Mesothelial cell of epicardium (in vitro differentiated cells): ENCODE measurements around the gene PITRM1. TPM values are rescaled to one million over a fixed set of nuclear protein-coding genes. Genes with fewer than 3 reads are reported as not detected.

Source experiments
- DNase-seq, 2 experiments: peaks; one replicate each; pipeline ENCODE4 v3.0.0; 2021; ENCODE audit warnings: low spot score in 2 of 2; ENCODE audit not compliant: unreplicated experiment in 2 of 2
- H3K27ac Mint-ChIP-seq: 2 replicates; pipeline ENCODE4 v1.8.0; 2021; ENCODE audit warnings: mixed read lengths
- H3K27me3 Mint-ChIP-seq: 2 replicates; pipeline ENCODE4 v1.8.0; 2021; ENCODE audit warnings: low read depth, mixed read lengths
- H3K36me3 Mint-ChIP-seq: 2 replicates; pipeline ENCODE4 v1.8.0; 2021; ENCODE audit warnings: mixed read lengths
- H3K4me1 Mint-ChIP-seq: 2 replicates; pipeline ENCODE4 v1.8.0; 2021; ENCODE audit warnings: mixed read lengths
- H3K4me3 Mint-ChIP-seq: 2 replicates; pipeline ENCODE4 v1.8.0; 2021; ENCODE audit warnings: mild to moderate bottlenecking, moderate library complexity, mixed read lengths
- H3K9me3 Mint-ChIP-seq: 2 replicates; pipeline ENCODE4 v1.8.0; 2021; ENCODE audit warnings: mixed read lengths
- total RNA-seq: library from RNA; stranded (reverse); gene quantifications from 3 replicates; pipeline ENCODE4 v1.2.1, GENCODE V29; 2021
- TF ChIP-seq, protein P1 (sequence below): fragments of 200-600 bp; sonication (generic); IDR thresholded peaks from one replicate; pipeline ENCODE4 v1.5.0; 2021; ENCODE audit warnings: antibody characterized with exemption; ENCODE audit not compliant: unreplicated experiment

The PITRM1 gene
- total RNA-seq, 1 donor from 2014 or later, result 75.5 TPM

DNA sequence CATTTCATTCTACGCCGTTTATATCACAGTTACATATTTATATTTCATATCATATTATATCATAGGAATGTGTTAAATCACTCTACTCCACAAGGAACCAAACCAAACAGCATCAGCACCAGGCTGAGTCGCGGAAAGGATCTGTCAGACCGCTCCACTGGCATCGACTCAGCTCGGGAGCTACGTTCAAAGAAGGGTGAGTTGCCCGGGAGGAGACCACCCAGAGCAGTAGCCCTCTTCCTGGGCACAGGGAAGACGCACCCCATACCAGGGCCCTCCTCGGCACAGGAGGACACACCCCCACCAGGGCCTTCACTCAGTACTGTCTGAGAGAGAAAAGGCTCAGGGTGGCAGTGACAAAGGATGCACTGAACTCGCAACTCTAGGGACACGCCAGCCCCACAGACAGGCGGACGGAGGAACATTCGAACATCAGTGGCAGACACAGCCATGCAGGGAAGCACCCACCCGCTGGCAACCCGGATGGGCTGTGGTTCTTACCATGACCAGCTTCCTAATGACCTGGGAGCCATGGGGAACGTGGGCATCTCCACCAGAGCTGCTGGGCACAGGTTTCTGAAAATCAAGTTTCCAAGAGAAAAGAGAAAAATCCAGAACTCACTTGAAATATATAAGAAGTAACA, 28.7 kb downstream of the PITRM1 start:
- no peak overlapping the region for H3K27ac Mint-ChIP-seq
- no peak for DNase-seq
- H3K4me1 Mint-ChIP-seq, result peaks cover 13% of the 10 kb centered on the region
- H3K4me3 Mint-ChIP-seq, result no peak overlapping the region
- TF ChIP-seq, protein P1, sequence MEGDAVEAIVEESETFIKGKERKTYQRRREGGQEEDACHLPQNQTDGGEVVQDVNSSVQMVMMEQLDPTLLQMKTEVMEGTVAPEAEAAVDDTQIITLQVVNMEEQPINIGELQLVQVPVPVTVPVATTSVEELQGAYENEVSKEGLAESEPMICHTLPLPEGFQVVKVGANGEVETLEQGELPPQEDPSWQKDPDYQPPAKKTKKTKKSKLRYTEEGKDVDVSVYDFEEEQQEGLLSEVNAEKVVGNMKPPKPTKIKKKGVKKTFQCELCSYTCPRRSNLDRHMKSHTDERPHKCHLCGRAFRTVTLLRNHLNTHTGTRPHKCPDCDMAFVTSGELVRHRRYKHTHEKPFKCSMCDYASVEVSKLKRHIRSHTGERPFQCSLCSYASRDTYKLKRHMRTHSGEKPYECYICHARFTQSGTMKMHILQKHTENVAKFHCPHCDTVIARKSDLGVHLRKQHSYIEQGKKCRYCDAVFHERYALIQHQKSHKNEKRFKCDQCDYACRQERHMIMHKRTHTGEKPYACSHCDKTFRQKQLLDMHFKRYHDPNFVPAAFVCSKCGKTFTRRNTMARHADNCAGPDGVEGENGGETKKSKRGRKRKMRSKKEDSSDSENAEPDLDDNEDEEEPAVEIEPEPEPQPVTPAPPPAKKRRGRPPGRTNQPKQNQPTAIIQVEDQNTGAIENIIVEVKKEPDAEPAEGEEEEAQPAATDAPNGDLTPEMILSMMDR, result no peak
- H3K36me3 Mint-ChIP-seq, result peaks cover 57% of the 10 kb centered on the region
- H3K9me3 Mint-ChIP-seq, result no peaks in the 10 kb centered on the region
- H3K27me3 Mint-ChIP-seq, result no peaks in the 10 kb centered on the region

GRCh38 chr10:3143366-3143765, 29.2 kb downstream of the PITRM1 start:
- DNase-seq, result no peak
- Mint-ChIP-seq H3K27ac (no peak overlapping the region), H3K4me3 (no peak overlapping the region), H3K27me3 (no peaks in the 10 kb centered on the region), H3K4me1 (peaks cover 13% of the 10 kb centered on the region), H3K36me3 (peaks cover 61% of the 10 kb centered on the region), H3K9me3 (no peaks in the 10 kb centered on the region)
- TF ChIP-seq, protein P1, result no peak

- peaks cover 13% of the 10 kb centered on the region for H3K4me1 Mint-ChIP-seq
- no peaks in the 10 kb centered on the region for H3K27me3 Mint-ChIP-seq
Observed at GRCh38 chr10:3142146-3142875, 30.3 kb downstream of the PITRM1 start.

GRCh38 chr10:3141351-3142005, 31.1 kb downstream of the PITRM1 start:
- Mint-ChIP-seq H3K36me3 (peaks cover 63% of the 10 kb centered on the region), H3K9me3 (no peaks in the 10 kb centered on the region), H3K27me3 (no peaks in the 10 kb centered on the region), H3K4me1 (peaks cover 13% of the 10 kb centered on the region), H3K4me3 (no peak overlapping the region), H3K27ac (peak overlapping the region; percentile 80)
- TF ChIP-seq, protein P1, result no peak
- no peak for DNase-seq

More at GRCh38 chr10:3142146-3142875, 30.3 kb downstream of the PITRM1 start:
- no peak for DNase-seq
- Mint-ChIP-seq H3K36me3 (peaks cover 60% of the 10 kb centered on the region), H3K9me3 (no peaks in the 10 kb centered on the region), H3K4me3 (no peak overlapping the region), H3K27ac (peak overlapping the region; percentile 78)
- TF ChIP-seq, protein P1, result no peak

- Mint-ChIP-seq H3K36me3 (peaks cover 61% of the 10 kb centered on the region), H3K27ac (no peak overlapping the region)
- TF ChIP-seq, protein P1, result no peak
Observed at GRCh38 chr10:3140280-3140679, 32.3 kb downstream of the PITRM1 start.

More at GRCh38 chr10:3140280-3140679, 32.3 kb downstream of the PITRM1 start:
- Mint-ChIP-seq H3K4me1 (peaks cover 13% of the 10 kb centered on the region), H3K27me3 (no peaks in the 10 kb centered on the region), H3K4me3 (no peak overlapping the region), H3K9me3 (no peaks in the 10 kb centered on the region)
- DNase-seq, result no peak
